Astrocyte of the hippocampus (primary cell): ENCODE results near the gene PSTPIP1.

Source experiments
- DNase-seq: peaks from one replicate; pipeline ENCODE4 v3.0.0; 2011; ENCODE audit warnings: low read depth, low spot score

Gene PSTPIP1

GRCh38 chr15:77042245-77042919, 47.5 kb downstream of the PSTPIP1 start:
- no peak for DNase-seq

GRCh38 chr15:77042955-77043920, 48.3 kb downstream of the PSTPIP1 start:
- DNase-seq = no peak

GRCh38 chr15:77044228-77045042, 49.5 kb downstream of the PSTPIP1 start:
- no peak for DNase-seq

- no peak for DNase-seq
These were observed 51.1 kb downstream of the PSTPIP1 start for GRCh38 chr15:77045985-77046384.

- no peak for DNase-seq
These were observed 51.9 kb downstream of the PSTPIP1 start for GRCh38 chr15:77046704-77047412.

- DNase-seq = no peak
These were observed 53.4 kb downstream of the PSTPIP1 start for GRCh38 chr15:77048135-77048876.

- DNase-seq = no peak
These were observed 57.6 kb downstream of the PSTPIP1 start for GRCh38 chr15:77052556-77052955.

GRCh38 chr15:77053709-77054108, 58.8 kb downstream of the PSTPIP1 start:
- DNase-seq = no peak

- DNase-seq = no peak
These were observed 62.1 kb downstream of the PSTPIP1 start for GRCh38 chr15:77057072-77057471.

- no peak for DNase-seq
These were observed 62.8 kb downstream of the PSTPIP1 start for GRCh38 chr15:77057685-77058084.

GRCh38 chr15:77058468-77058867, 63.5 kb downstream of the PSTPIP1 start:
- DNase-seq = no peak

- DNase-seq = peak; percentile 33
These were observed 64.9 kb downstream of the PSTPIP1 start for GRCh38 chr15:77059786-77060361.

GRCh38 chr15:77060546-77060945, 65.6 kb downstream of the PSTPIP1 start:
- DNase-seq = peak; percentile 31

GRCh38 chr15:77063249-77063648, 68.3 kb downstream of the PSTPIP1 start:
- no peak for DNase-seq

GRCh38 chr15:77064063-77064462, 69.1 kb downstream of the PSTPIP1 start:
- DNase-seq = no peak

GRCh38 chr15:77064539-77065308, 69.8 kb downstream of the PSTPIP1 start:
- peak; percentile 32 for DNase-seq

GRCh38 chr15:77066971-77067690, 72.2 kb downstream of the PSTPIP1 start:
- DNase-seq = no peak

GRCh38 chr15:77067691-77068367, 72.9 kb downstream of the PSTPIP1 start:
- no peak for DNase-seq
